WTC11 (cell line): ENCODE data around the gene AP3M1. TPM values are rescaled to one million over a fixed set of nuclear protein-coding genes. Genes with fewer than 3 reads are reported as not detected.
A peak's percentile ranks its signal among the peaks of the same experiment; 100 is the strongest.

Source experiments
- ATAC-seq: fragments of 200-7000 bp; cut with Tn5 transposase; 2 replicates; pipeline ENCODE4 v1.10.0; 2021; ENCODE audit warnings: mild to moderate bottlenecking, moderate library complexity
- CTCF ChIA-PET: fragments of 300-600 bp; sonication (Branson Sonifier 250); formaldehyde crosslinking; loops from one replicate; lab custom pipeline; 2021; ENCODE audit warnings: antibody characterized with exemption; lab: Charles Lee
- POLR2A ChIA-PET: fragments of 350-600 bp; sonication (Branson Sonifier 250); formaldehyde crosslinking; loops from one replicate; lab custom pipeline; 2021; ENCODE audit warnings: antibody characterized with exemption; lab: Charles Lee
- DNase-seq: peaks from one replicate; pipeline ENCODE4 v3.0.0; 2021; ENCODE audit warnings: low spot score
- H3K27ac Mint-ChIP-seq: 2 replicates; pipeline ENCODE4 v1.8.0; 2021; ENCODE audit warnings: mixed read lengths
- H3K27me3 Mint-ChIP-seq: 2 replicates; pipeline ENCODE4 v1.8.0; 2021; ENCODE audit warnings: low read depth, mild to moderate bottlenecking, moderate library complexity, mixed read lengths
- H3K36me3 Mint-ChIP-seq: 2 replicates; pipeline ENCODE4 v1.8.0; 2021; ENCODE audit warnings: mixed read lengths
- H3K4me1 Mint-ChIP-seq: 2 replicates; pipeline ENCODE4 v1.8.0; 2022; ENCODE audit warnings: mixed read lengths
- H3K4me3 Mint-ChIP-seq: 2 replicates; pipeline ENCODE4 v1.8.0; 2021; ENCODE audit warnings: mild to moderate bottlenecking, moderate library complexity, mixed read lengths
- H3K9me3 Mint-ChIP-seq: 2 replicates; pipeline ENCODE4 v1.8.0; 2021; ENCODE audit warnings: mixed read lengths
- ATF1 ChIP-seq: sonication (generic); formaldehyde crosslinking; IDR thresholded peaks from 2 replicates; pipeline ENCODE4 v1.8.1; 2023; ENCODE audit warnings: mild to moderate bottlenecking, moderate library complexity, missing genetic modification reagents
- ATF6 ChIP-seq: sonication (generic); formaldehyde crosslinking; IDR thresholded peaks from 2 replicates; pipeline ENCODE4 v1.8.1; 2023; ENCODE audit warnings: mild to moderate bottlenecking, missing genetic modification reagents
- CBFB ChIP-seq: sonication (generic); formaldehyde crosslinking; IDR thresholded peaks from 2 replicates; pipeline ENCODE4 v1.8.1; 2022; ENCODE audit warnings: mild to moderate bottlenecking, low read depth, missing genetic modification reagents
- EMX1 ChIP-seq: fragments of 250-450 bp; sonication (Bioruptor Pico); IDR thresholded peaks from 2 replicates; pipeline ENCODE4 v1.8.0; 2021; ENCODE audit warnings: mild to moderate bottlenecking
- FOXJ3 ChIP-seq: sonication (generic); formaldehyde crosslinking; IDR thresholded peaks from 2 replicates; pipeline ENCODE4 v1.9.0; 2021; ENCODE audit warnings: missing genetic modification reagents, mild to moderate bottlenecking, borderline replicate concordance
- IRF2 ChIP-seq: sonication (generic); formaldehyde crosslinking; IDR thresholded peaks from 2 replicates; pipeline ENCODE4 v1.8.0; 2022; ENCODE audit warnings: low read depth, missing genetic modification reagents, borderline replicate concordance
- KAT7 ChIP-seq: sonication (generic); formaldehyde crosslinking; IDR thresholded peaks from 2 replicates; pipeline ENCODE4 v1.8.1; 2023; ENCODE audit warnings: missing genetic modification reagents, mild to moderate bottlenecking, borderline replicate concordance
- NFE2L1 ChIP-seq: sonication (generic); formaldehyde crosslinking; IDR thresholded peaks from 2 replicates; pipeline ENCODE4 v1.8.1; 2023; ENCODE audit warnings: missing genetic modification reagents
- PRRX2 ChIP-seq: fragments of 250-450 bp; sonication (Bioruptor Pico); IDR thresholded peaks from 2 replicates; pipeline ENCODE4 v1.8.0; 2021; ENCODE audit warnings: mild to moderate bottlenecking
- SP1 ChIP-seq: sonication (generic); formaldehyde crosslinking; conservative IDR thresholded peaks from 2 replicates; pipeline ENCODE4 v1.8.1; 2022; ENCODE audit warnings: missing genetic modification reagents
- TEAD1 ChIP-seq: sonication (generic); formaldehyde crosslinking; IDR thresholded peaks from 2 replicates; pipeline ENCODE4 v1.8.0; 2022; ENCODE audit warnings: mild to moderate bottlenecking, missing genetic modification reagents
- ZBTB43 ChIP-seq: sonication (generic); formaldehyde crosslinking; IDR thresholded peaks from 2 replicates; pipeline ENCODE4 v1.8.1; 2023; ENCODE audit warnings: mild to moderate bottlenecking, missing genetic modification reagents
- ZMAT4 ChIP-seq: fragments of 250-450 bp; sonication (Bioruptor Pico); IDR thresholded peaks from 2 replicates; pipeline ENCODE4 v1.9.0; 2021; ENCODE audit warnings: mild to moderate bottlenecking
- total RNA-seq: library from RNA; stranded (reverse); gene quantifications from 3 replicates; pipeline ENCODE4 v1.2.3, GENCODE V29; 2021
- TF ChIP-seq, protein P1 (sequence below): sonication (generic); formaldehyde crosslinking; IDR thresholded peaks from 2 replicates; pipeline ENCODE4 v1.8.0; 2022; ENCODE audit warnings: mild to moderate bottlenecking, missing genetic modification reagents
- TF ChIP-seq, protein P2 (sequence below): sonication (generic); formaldehyde crosslinking; IDR thresholded peaks from 2 replicates; pipeline ENCODE4 v1.8.0; 2022; ENCODE audit warnings: mild to moderate bottlenecking, missing genetic modification reagents
- TF ChIP-seq, protein P3 (sequence below): fragments of 250-450 bp; sonication (Bioruptor Pico); conservative IDR thresholded peaks from 2 replicates; pipeline ENCODE4 v1.9.0; 2021; ENCODE audit warnings: mild to moderate bottlenecking

AP3M1 gene
- total RNA-seq, 1 experiment from 2014 or later = 37.3 TPM

DNA sequence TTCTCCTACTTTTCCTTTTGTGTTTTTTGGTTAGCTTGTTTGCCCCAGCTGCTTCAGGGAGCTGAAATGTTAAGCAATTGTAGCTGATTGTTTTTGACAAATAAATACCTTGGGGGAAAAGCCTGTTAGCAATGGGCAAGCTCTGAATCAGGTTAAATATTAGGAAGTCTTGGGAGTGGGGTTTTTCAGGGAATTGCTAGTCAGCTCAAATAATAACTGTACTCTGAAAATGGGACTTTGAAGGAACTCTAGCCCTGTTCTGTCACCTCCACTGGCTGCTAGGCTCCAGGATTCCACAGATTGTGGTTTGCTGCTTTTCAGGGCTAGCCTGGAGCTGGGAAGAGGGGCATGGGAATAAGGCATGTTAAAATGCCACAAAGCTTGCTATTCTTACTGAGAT is 39.9 kb upstream of the AP3M1 start:
- ChIA-PET POLR2A (interaction anchor here (0.6 to 1.2 kb wide), 2 partner anchors 39 to 555 kb away, joined by 3 read pairs; partner anchors contain the start of genes ADK and AP3M1), CTCF (interaction anchor here (0.6 to 1.1 kb wide), 3 partner anchors 38 to 996 kb away, joined by 3 read pairs; no protein-coding TSS in a partner anchor)
- H3K27ac Mint-ChIP-seq = peak overlapping the region; percentile 94; the same call in 1 of the 2 replicates
- H3K27me3 Mint-ChIP-seq = no peaks in the 10 kb centered on the region
- DNase-seq (no peak), ATAC-seq (peak; percentile 16; the same call in 1 of the 2 replicates)
- H3K4me3 Mint-ChIP-seq = no peak overlapping the region
- H3K36me3 Mint-ChIP-seq = no peaks in the 10 kb centered on the region
- TF ChIP-seq ATF6 (no peak), KAT7 (CRISPR knock-in tag) (no peak), EMX1 (CRISPR knock-in tag) (no peak), FOXJ3 (CRISPR knock-in tag) (no peak), ZBTB43 (CRISPR knock-in tag) (no peak), SP1 (CRISPR knock-in tag) (no peak)
- TF ChIP-seq, protein P1, sequence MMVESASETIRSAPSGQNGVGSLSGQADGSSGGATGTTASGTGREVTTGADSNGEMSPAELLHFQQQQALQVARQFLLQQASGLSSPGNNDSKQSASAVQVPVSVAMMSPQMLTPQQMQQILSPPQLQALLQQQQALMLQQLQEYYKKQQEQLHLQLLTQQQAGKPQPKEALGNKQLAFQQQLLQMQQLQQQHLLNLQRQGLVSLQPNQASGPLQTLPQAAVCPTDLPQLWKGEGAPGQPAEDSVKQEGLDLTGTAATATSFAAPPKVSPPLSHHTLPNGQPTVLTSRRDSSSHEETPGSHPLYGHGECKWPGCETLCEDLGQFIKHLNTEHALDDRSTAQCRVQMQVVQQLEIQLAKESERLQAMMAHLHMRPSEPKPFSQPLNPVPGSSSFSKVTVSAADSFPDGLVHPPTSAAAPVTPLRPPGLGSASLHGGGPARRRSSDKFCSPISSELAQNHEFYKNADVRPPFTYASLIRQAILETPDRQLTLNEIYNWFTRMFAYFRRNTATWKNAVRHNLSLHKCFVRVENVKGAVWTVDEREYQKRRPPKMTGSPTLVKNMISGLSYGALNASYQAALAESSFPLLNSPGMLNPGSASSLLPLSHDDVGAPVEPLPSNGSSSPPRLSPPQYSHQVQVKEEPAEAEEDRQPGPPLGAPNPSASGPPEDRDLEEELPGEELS (CRISPR knock-in tag) = no peak
- no peaks in the 10 kb centered on the region for H3K9me3 Mint-ChIP-seq
- H3K4me1 Mint-ChIP-seq = peaks cover 28% of the 10 kb centered on the region

DNA sequence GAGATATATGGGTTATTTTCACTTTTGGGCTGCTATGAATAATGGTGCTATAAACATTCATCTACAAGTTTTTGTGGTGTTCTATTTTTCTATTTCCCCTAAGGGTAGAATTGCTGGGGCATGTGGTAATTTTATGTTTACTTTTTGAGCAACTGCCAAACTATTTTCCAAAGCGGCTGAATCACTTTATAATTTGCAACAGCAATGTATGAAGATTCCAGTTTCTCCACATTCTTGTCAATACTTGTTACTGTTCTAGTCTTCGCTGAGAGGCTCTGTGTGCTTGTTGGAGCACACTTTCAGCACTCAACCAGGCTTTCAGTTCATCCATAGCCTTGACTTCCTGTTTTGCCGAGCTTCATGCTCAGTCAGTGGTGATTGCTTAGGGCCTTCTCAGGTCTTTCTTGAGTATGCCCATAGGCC is 39.4 kb upstream of the AP3M1 start:
- H3K27me3 Mint-ChIP-seq = no peaks in the 10 kb centered on the region
- H3K4me1 Mint-ChIP-seq = peaks cover 30% of the 10 kb centered on the region
- H3K36me3 Mint-ChIP-seq = no peaks in the 10 kb centered on the region
- DNase-seq = no peak
- H3K4me3 Mint-ChIP-seq = no peak overlapping the region
- CTCF ChIA-PET = interaction anchor here (0.6 to 1.1 kb wide), 2 partner anchors 37 to 57 kb away, joined by 3 read pairs; no protein-coding TSS in a partner anchor
- H3K27ac Mint-ChIP-seq = peak overlapping the region; percentile 94; the same call in 1 of the 2 replicates
- no peaks in the 10 kb centered on the region for H3K9me3 Mint-ChIP-seq
- POLR2A ChIA-PET = interaction anchor here (0.6 to 1.2 kb wide), 2 partner anchors 39 to 556 kb away, joined by 3 read pairs; partner anchors contain the start of genes ADK and AP3M1
- peak; percentile 68 for ATAC-seq
- no peak for TF ChIP-seq ZMAT4
- TF ChIP-seq, protein P2, sequence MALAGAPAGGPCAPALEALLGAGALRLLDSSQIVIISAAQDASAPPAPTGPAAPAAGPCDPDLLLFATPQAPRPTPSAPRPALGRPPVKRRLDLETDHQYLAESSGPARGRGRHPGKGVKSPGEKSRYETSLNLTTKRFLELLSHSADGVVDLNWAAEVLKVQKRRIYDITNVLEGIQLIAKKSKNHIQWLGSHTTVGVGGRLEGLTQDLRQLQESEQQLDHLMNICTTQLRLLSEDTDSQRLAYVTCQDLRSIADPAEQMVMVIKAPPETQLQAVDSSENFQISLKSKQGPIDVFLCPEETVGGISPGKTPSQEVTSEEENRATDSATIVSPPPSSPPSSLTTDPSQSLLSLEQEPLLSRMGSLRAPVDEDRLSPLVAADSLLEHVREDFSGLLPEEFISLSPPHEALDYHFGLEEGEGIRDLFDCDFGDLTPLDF = no peak
- TF ChIP-seq ATF1 (CRISPR knock-in tag) = no peak
- no peak for TF ChIP-seq CBFB (CRISPR knock-in tag)
- no peak for TF ChIP-seq IRF2 (CRISPR knock-in tag)
- no peak for TF ChIP-seq NFE2L1
- TF ChIP-seq TEAD1 = no peak
- no peak for TF ChIP-seq PRRX2 (CRISPR knock-in tag)
- TF ChIP-seq, protein P3, sequence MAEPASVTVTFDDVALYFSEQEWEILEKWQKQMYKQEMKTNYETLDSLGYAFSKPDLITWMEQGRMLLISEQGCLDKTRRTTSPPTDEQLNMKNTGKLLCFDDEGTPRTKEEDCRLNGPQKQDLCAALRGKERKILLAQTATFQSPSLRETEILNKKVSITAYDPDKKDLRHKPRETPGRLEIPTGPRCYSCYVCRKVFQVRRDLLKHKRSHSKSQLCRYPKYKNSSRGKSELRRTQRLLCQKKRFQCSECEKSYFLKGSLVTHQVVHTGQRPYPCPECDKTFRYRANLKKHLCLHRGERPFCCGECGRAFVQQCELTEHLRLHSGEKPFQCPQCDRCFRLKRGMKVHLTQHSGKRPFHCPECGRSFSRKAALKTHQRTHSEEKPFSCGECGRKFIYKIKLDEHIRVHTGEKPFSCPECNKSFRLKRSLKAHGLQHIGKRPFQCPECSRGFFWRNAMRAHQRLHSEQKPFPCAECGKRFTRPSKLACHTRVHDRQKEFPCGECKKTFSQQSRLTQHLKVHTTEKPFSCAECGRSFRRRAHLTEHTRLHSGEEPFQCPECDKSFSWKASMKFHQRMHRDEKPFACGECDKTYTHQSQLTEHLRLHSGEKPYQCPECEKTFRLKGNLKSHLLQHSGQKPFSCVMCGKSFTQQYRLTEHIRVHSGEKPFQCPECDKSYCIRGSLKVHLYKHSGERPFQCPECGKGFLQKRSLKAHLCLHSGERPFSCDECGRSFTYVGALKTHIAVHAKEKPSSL (CRISPR knock-in tag) = no peak
- TF ChIP-seq, all 79 proteins: peak for 0
